Activated naive CD8-positive, alpha-beta T cell (primary cell): Measurements from ENCODE around the gene AQP6.
"Not testable (repeated sequence)": the region's sequence is repeated elsewhere in the genome, so short reads cannot be mapped to it uniquely, and the experiment has no call there.

Source experiments
- H3K27ac Mint-ChIP-seq: one replicate; pipeline ENCODE4 v1.8.0; 2021; ENCODE audit warnings: mixed read lengths
- H3K27me3 Mint-ChIP-seq: one replicate; pipeline ENCODE4 v1.8.0; 2021; ENCODE audit warnings: mixed read lengths
- H3K36me3 Mint-ChIP-seq: one replicate; pipeline ENCODE4 v1.8.0; 2021; ENCODE audit warnings: mixed read lengths
- H3K4me1 Mint-ChIP-seq: one replicate; pipeline ENCODE4 v1.8.0; 2021; ENCODE audit warnings: low read depth, mixed read lengths
- H3K4me3 Mint-ChIP-seq: one replicate; pipeline ENCODE4 v1.8.0; 2021; ENCODE audit warnings: mild to moderate bottlenecking, mixed read lengths
- H3K9me3 Mint-ChIP-seq: one replicate; pipeline ENCODE4 v1.8.0; 2021; ENCODE audit warnings: low read depth, mixed read lengths

AQP6 gene

DNA sequence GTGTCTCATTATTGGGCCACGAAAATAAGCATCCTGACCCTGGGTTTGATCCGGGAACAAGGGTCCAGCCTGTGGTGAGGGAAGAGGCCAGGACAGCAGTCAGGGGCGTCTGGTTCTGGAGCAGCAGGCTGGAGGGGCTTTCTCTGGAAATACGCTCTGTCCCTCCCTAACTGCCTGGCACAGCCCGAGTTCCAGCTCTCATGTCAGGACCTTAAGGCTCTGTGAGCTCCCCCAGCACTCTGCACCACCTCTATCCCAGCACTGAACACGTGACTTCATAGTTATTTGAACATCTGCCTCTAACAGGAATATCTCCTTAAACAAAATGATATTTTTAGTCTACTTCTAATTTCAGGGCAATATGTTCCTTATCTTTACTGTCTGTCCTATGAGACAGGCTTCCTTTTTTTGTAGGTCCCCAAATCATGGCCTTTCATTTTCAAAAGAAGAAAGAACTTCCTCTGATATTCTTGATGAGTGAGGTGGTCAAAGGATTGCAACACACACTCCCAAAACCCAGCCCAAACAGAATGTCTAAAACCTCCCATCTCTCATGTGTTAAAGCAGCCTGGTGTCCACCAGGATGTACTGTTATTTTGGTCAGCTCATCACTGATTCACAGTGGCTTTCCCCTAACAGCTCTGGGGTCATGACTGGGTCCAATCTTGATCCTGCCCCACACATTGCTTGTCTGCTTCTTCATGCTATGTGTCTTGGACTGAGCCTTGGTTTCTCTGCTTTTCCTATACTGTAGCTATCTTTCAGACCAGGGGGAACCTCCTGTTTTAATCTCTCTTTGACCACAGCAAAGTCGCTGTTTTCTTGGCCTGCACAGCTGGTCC lies 9.7 kb downstream of the AQP6 start:
- Mint-ChIP-seq H3K9me3 (no peaks in the 10 kb centered on the region), H3K27me3 (no peaks in the 10 kb centered on the region), H3K36me3 (no peaks in the 10 kb centered on the region), H3K4me1 (no peaks in the 10 kb centered on the region), H3K27ac (peak overlapping the region; percentile 11), H3K4me3 (no peak overlapping the region)

DNA sequence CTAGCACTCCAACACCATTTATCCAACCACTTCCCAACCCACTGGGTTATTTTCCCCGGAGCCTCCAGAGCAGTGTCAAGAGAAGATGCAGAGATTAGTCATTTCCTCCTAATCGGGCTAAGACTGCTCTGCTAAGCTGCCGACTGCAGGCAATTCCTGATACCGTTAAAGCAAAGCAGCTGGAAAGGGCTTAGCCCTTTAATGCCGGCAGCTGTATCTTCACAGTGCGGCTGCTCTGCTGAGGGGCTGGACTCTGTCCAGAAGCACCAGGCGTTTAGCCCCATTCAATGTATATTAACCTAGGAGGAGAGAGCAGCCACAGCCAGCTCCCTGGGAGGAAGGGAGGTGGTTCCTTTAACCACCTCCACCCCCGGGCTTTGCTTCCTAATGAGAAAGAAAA lies 11.1 kb downstream of the AQP6 start:
- Mint-ChIP-seq H3K9me3 (no peaks in the 10 kb centered on the region), H3K36me3 (peaks cover 2% of the 10 kb centered on the region), H3K27me3 (no peaks in the 10 kb centered on the region), H3K4me1 (no peaks in the 10 kb centered on the region), H3K4me3 (no peak overlapping the region), H3K27ac (no peak overlapping the region)

DNA sequence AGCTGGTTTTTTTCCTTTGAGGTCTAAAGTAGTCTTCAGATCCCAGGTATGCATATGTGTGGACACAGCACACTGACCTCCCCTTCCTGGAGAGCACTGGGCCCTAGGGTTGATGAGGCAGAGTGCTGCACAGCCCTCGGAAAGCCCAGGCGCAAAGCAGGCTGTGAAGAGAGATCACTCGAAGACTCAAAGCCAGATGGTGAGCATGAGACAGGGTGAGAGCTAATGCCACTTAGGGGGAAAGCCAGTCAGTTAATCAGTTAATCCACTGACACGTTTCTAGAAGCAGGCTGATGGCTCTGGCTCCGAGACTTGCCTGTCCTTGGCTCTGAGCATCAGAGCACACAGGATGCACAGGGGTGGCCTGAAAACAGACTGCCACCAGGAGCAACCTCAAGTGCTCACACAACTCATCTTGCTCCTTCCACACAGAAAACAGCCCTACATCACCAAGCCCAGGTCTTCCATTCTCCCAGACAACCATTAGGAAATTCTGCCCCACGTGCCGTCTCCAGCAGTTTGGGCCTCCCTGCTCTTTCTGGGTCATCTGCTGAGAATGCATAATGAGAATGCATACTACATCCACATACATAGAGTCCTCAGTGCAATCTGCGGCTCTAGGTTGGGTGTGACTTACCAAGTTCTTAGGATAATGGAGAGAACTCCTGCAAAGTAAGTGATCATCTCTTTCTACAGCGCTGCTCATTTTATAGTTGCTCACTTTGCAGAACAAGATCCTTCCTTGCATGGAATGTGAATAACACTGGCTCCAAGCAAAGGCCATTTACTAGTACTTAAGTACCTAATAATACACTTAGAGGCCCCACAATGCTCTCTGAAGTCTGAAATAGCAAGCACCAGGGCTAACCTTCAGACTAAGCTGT lies 12.0 kb downstream of the AQP6 start:
- H3K27me3 Mint-ChIP-seq: no peaks in the 10 kb centered on the region
- H3K27ac Mint-ChIP-seq: no peak overlapping the region
- no peaks in the 10 kb centered on the region for H3K4me1 Mint-ChIP-seq
- H3K4me3 Mint-ChIP-seq: no peak overlapping the region
- H3K36me3 Mint-ChIP-seq: peaks cover 2% of the 10 kb centered on the region
- no peaks in the 10 kb centered on the region for H3K9me3 Mint-ChIP-seq

DNA sequence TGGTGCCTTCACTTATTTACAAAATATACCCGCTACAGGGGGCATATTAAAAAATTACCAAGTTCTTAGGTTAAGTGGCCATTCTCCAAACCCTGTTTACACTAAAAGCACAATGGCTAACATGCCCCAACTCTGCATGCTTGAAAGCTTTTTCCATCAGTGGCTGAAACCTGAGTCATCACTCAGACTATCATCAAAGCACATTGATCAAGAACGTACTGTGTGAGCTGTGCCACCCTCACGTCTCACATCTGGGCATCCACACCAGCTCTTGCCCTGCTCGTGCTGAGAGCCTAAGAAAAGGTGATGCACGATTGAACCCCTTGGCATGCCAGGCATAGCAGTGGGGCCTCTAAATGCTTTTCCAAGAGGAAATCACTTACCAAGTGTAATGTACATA lies 13.2 kb downstream of the AQP6 start:
- Mint-ChIP-seq H3K27me3 (no peaks in the 10 kb centered on the region), H3K27ac (no peak overlapping the region), H3K4me1 (no peaks in the 10 kb centered on the region), H3K36me3 (peaks cover 5% of the 10 kb centered on the region), H3K4me3 (no peak overlapping the region), H3K9me3 (no peaks in the 10 kb centered on the region)

DNA sequence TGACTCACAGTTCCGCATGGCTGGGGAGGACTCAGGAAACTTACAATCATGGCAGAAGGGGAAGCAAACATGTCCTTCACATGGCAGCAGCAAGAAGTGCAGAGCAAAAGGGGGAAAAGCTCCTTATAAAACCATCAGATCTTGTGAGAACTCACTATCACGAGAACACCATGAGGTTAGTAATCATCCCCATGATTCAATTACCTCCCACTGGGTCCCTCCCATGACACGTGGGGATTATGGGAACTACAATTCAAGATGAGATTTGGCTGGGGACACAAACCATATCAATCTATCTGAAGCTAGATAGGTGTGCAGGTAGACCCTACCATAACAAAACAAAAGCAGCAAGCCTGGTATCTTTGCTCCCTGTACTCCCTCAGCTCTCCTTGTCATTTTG lies 13.7 kb downstream of the AQP6 start:
- not testable (repeated sequence) for H3K4me1 Mint-ChIP-seq, H3K36me3 Mint-ChIP-seq, H3K27ac Mint-ChIP-seq, H3K27me3 Mint-ChIP-seq, H3K4me3 Mint-ChIP-seq, H3K9me3 Mint-ChIP-seq

DNA sequence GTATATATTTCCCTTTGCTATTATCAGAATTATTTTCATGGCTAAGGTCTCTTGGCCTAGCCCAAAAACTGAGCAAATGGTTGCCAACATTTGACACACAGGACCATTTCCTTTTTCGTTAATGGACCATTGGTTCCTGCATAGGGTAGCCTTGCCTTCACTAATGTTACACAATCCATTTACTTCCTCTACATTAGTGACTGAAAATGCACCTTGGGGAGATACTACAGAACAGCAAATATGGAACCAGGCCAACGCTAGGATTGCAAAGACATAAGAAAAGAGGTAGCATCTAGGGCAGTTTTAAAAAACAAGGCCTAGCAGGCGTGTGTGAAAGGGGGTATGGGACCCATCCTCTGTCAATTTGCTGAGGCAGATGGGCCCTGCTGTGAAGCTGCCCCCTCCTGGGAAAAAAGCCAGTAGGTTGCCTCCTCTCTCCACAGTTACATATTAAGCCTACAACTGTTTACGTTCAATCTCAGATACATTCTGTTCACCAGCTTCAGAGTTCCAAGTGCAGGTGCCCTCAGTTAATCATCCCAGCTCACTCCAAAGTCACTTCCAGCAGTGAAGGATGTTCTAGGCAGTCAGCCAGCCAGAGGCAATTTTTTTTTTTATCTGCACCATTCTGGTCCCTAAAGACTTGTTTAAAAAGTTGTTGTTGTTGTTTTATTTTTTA lies 15.0 kb downstream of the AQP6 start:
- no peaks in the 10 kb centered on the region for H3K4me1 Mint-ChIP-seq
- H3K27me3 Mint-ChIP-seq: no peaks in the 10 kb centered on the region
- H3K36me3 Mint-ChIP-seq: peaks cover 7% of the 10 kb centered on the region
- no peaks in the 10 kb centered on the region for H3K9me3 Mint-ChIP-seq
- H3K4me3 Mint-ChIP-seq: no peak overlapping the region
- H3K27ac Mint-ChIP-seq: no peak overlapping the region

DNA sequence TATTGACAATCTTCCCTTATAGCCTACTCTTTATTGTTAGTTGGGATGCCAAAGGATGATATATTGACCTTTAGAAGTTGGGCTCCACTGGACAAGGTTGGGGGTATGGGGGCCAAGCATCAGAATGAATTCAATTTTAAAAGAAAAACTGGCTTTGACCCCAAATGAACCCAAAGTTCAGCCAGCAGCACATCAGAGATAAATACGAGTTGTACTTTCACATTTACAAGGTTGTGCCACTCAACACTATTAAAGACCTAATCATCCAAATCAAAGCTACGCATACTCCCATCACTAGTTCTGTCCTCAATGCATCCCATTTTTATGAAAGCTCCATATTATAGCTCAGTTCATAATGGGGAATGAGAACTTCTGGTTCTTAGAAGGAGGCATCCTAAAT lies 16.7 kb downstream of the AQP6 start:
- H3K4me1 Mint-ChIP-seq, H3K27me3 Mint-ChIP-seq, H3K4me3 Mint-ChIP-seq, H3K27ac Mint-ChIP-seq, H3K9me3 Mint-ChIP-seq: not testable (repeated sequence)
- H3K36me3 Mint-ChIP-seq: peaks cover 12% of the 10 kb centered on the region

DNA sequence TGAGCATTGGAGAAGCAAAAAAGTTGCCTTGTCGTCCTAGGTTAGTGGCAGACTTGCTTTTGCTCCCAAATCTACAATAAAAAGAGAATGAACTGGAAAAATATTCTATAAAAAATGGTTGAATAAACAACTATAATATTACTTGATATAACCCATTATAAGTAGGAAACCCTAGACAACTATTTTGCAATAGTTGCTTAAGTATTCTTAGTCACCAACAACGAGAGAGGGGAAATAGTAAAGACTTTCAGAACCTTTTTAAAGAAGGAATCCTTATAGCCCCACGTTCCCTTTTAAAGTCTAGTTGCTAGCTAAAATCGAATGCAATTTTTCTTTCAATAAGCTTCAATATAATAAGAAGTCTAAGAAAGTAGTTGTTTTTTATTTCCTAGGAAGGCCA lies 17.5 kb downstream of the AQP6 start:
- Mint-ChIP-seq H3K27ac (no peak overlapping the region), H3K36me3 (peaks cover 12% of the 10 kb centered on the region), H3K4me1 (no peaks in the 10 kb centered on the region), H3K4me3 (no peak overlapping the region), H3K9me3 (no peaks in the 10 kb centered on the region), H3K27me3 (no peaks in the 10 kb centered on the region)

DNA sequence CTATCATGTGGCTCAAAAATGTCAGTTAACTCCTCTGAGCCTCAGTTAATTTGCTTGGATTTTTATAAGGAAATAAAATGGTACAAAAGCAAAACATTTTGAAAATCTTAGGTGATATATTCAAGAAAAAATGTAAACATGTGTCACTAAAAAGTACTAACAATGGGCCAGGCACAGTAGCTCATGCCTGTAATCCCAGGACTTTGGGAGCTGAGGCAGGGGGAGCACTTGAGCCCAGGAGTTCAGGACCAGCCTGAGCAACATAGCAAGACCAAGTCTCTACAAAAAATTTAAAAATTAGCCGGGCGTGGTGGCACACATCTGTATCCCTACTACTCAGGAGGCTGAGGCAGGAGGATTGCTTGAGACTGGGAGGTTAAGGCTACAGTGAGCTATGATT lies 25.7 kb downstream of the AQP6 start:
- H3K27ac Mint-ChIP-seq: no peak overlapping the region
- peaks cover 14% of the 10 kb centered on the region for H3K36me3 Mint-ChIP-seq
- no peak overlapping the region for H3K4me3 Mint-ChIP-seq

DNA sequence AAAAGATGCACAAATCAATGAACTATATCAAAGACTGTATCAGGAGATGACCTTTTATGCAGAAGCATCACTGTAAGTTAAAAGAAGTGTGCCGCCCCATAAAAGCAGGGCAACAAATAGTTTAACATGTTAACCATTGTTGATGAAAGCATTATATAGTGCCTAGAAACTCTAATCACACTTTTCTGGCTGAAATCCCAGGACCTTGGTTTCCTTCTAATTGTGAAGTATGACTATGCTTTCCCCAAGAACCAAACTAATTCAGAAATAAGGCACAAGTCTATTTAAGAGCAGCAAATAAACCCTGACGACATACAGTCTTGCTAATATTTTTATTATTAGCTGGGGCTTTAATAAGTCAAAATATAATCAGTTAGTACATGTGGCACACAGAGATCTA lies 30.8 kb downstream of the AQP6 start:
- H3K36me3 Mint-ChIP-seq: peaks cover 8% of the 10 kb centered on the region
- no peak overlapping the region for H3K4me3 Mint-ChIP-seq
- no peak overlapping the region for H3K27ac Mint-ChIP-seq
- H3K4me1 Mint-ChIP-seq: no peaks in the 10 kb centered on the region
- no peaks in the 10 kb centered on the region for H3K9me3 Mint-ChIP-seq
- no peaks in the 10 kb centered on the region for H3K27me3 Mint-ChIP-seq

More for the DNA sequence above, 25.7 kb downstream of the AQP6 start:
- no peaks in the 10 kb centered on the region for H3K4me1 Mint-ChIP-seq
- no peaks in the 10 kb centered on the region for H3K9me3 Mint-ChIP-seq
- H3K27me3 Mint-ChIP-seq: no peaks in the 10 kb centered on the region

DNA sequence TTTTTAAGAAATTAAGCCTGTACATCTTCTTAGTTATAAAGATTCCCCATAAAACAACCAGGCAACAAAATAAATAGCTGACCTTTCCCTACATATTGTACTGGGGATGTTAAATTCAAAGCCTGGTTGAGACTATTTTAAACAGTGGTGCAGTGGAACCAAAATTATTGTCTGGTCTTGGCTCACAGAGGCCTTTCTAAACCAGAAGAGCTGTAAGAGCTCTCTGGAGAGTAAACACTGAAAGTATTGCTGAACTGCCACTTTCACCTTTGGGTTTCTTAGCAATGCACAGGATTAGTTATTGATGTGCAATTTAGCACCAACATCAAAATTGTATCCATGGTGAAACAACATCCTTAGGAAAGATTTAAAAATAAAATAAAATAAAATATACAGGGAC lies 31.9 kb downstream of the AQP6 start:
- Mint-ChIP-seq H3K4me3 (no peak overlapping the region), H3K27ac (no peak overlapping the region), H3K36me3 (peaks cover 6% of the 10 kb centered on the region), H3K4me1 (no peaks in the 10 kb centered on the region), H3K9me3 (no peaks in the 10 kb centered on the region), H3K27me3 (no peaks in the 10 kb centered on the region)

DNA sequence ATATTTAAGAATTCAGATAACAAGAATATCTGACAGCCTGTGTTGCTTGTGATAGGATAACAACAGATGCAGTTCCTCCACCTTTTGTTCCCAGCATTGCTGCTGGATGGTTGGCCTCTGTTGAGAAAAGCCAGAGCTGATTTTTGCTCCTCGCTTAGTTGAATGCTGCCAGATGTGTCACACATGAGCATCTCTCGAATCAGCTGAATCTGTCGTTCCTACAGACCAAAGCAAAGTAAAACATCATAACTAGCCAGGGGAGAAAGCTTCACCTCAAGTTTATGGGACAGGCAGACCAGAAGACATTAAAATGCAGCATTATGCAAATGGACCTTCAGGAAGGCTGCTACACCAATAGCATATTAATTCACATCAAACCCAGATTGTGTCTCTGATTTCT lies 32.4 kb downstream of the AQP6 start:
- Mint-ChIP-seq H3K36me3 (peaks cover 6% of the 10 kb centered on the region), H3K4me3 (no peak overlapping the region), H3K4me1 (no peaks in the 10 kb centered on the region), H3K27ac (no peak overlapping the region), H3K27me3 (no peaks in the 10 kb centered on the region), H3K9me3 (no peaks in the 10 kb centered on the region)

DNA sequence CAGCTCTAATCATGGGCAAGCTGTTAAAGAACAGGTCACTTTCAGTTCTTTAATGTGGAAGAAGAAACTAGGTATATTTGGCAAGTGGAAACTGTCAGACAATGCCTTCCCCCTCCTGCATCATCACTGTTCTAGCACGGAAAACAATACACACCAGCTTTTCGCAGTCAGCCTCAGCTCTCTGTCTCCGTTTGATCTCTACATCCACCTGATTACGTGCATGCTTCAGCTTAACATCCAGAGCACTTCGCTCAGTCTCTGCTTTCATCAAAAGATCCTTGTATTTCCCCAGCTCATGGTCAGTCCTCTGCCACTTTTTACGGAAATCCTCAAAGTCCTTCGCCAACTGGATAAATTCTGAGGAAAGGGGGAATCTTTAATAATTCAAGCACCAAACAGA lies 33.5 kb downstream of the AQP6 start:
- H3K4me1 Mint-ChIP-seq: no peaks in the 10 kb centered on the region
- no peaks in the 10 kb centered on the region for H3K9me3 Mint-ChIP-seq
- no peaks in the 10 kb centered on the region for H3K27me3 Mint-ChIP-seq
- H3K27ac Mint-ChIP-seq: no peak overlapping the region
- H3K4me3 Mint-ChIP-seq: no peak overlapping the region
- peaks cover 5% of the 10 kb centered on the region for H3K36me3 Mint-ChIP-seq

DNA sequence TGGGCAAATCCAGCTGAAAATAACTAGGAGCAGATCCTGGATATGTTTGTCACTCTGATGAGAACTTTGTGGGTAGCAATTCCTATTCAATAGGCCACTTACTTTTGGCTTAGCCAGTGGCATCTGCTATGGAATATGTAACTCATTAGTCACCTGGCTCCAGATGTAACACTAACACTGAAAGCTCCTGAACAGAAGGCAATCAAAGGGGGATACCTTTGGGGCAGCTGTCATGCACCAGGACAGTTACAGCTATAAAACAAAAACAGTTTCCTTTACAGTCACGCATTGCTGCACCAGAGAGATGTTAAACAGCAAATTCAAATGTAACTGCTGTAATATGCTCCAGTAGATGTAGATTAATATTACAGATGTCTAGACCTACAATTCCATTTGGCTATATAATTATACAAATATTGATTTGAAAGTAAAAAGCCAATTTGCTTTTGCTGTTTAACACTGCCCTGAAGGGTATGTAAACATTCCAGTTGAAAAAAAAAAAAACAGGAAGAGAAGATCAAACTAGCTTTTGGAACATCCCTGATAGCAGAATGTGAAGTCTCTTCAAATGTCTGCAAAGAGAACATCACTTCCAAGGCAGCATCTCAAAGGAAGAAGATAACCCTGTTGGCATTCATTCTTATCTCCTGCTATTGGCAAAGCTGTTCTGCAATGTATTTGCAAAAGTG lies 34.2 kb downstream of the AQP6 start:
- no peaks in the 10 kb centered on the region for H3K9me3 Mint-ChIP-seq
- H3K36me3 Mint-ChIP-seq: peaks cover 4% of the 10 kb centered on the region
- H3K27ac Mint-ChIP-seq: no peak overlapping the region
- no peaks in the 10 kb centered on the region for H3K4me1 Mint-ChIP-seq
- H3K4me3 Mint-ChIP-seq: no peak overlapping the region
- no peaks in the 10 kb centered on the region for H3K27me3 Mint-ChIP-seq
